K562 (cell line): ENCODE results near the gene EPDR1. TPM values are rescaled to one million over a fixed set of nuclear protein-coding genes. Genes with fewer than 3 reads are reported as not detected.

Experiments used
- ATAC-seq: fragments of 200-7000 bp; cut with Tn5 transposase; 3 replicates; pipeline ENCODE4 v1.9.1; 2020; ENCODE audit warnings: moderate library complexity
- BruUV-seq: library from RNA; stranded (reverse); fragments of 400-500 nt; replicated peaks from 2 replicates; lab custom pipeline; 2021; lab: Mats Ljungman, UMichigan
- CTCF ChIA-PET: fragments of 300-600 bp; formaldehyde crosslinking; extraction: SDS; loops from one replicate; lab custom pipeline; 2021; ENCODE audit warnings: low intra/inter-chr PET ratio; lab: Yijun Ruan, JAX
- POLR2A ChIA-PET: fragments of 300-600, 350-650 bp; sonication (Branson Sonifier 250); formaldehyde crosslinking; extraction: SDS; loops from one replicate; lab custom pipeline; 2021; ENCODE audit warnings: antibody characterized with exemption, inconsistent platforms; lab: Yijun Ruan, JAX
- DNase-seq, 4 experiments: peaks; one replicate each; pipeline versions ENCODE4 v3.0.0 to v3.0.0-alpha.2; 2011 to 2018; ENCODE audit warnings: low spot score in 3 of 4, mixed read lengths in 3 of 4; ENCODE audit errors: extremely low read depth in 1 of 4
- FAIRE-seq: peaks from 2 replicates; lab custom pipeline; 2011; peaks lifted over from hg19 to GRCh38; lab: Jason Lieb, UNC
- H2AFZ ChIP-seq: 2 replicates; pipeline ENCODE4 v1.6.0; 2011; ENCODE audit warnings: low read depth, low read length, control low read depth, inconsistent platforms
- H3K27ac ChIP-seq: fragments of 200-600 bp; 3 replicates; pipeline ENCODE4 v1.8.0; 2011; ENCODE audit warnings: low read depth, mild to moderate bottlenecking, control low read depth, inconsistent platforms, low read length, moderate library complexity, mixed read lengths; ENCODE audit errors: extremely low read depth
- H3K27me3 ChIP-seq, 2 experiments: fragments of 300-600 bp in 1 of 2; 2 replicates in 1 of 2; 3 replicates in 1 of 2; pipeline versions ENCODE4 v1.6.0 to v1.8.0; 2011; ENCODE audit warnings: inconsistent platforms in 2 of 2, low read length in 2 of 2, mild to moderate bottlenecking in 1 of 2, mixed read lengths in 1 of 2, moderate library complexity in 1 of 2; ENCODE audit not compliant: control insufficient read depth in 2 of 2, insufficient read depth in 2 of 2
- H3K36me3 ChIP-seq: fragments of 300-600 bp; 3 replicates; pipeline ENCODE4 v1.8.0; 2011; ENCODE audit warnings: mild to moderate bottlenecking, low read length, inconsistent platforms; ENCODE audit not compliant: control insufficient read depth, insufficient read depth
- H3K4me1 ChIP-seq, 2 experiments: fragments of 200-600 bp in 1 of 2; replicated peaks in 1 of 2; 2 replicates in 1 of 2; 3 replicates in 1 of 2; pipeline versions ENCODE4 v1.5.1 to v1.8.0; 2011; ENCODE audit warnings: inconsistent platforms in 2 of 2, low read length in 2 of 2, mild to moderate bottlenecking in 1 of 2, mixed read lengths in 1 of 2, moderate library complexity in 1 of 2; ENCODE audit not compliant: control insufficient read depth in 2 of 2, insufficient read depth in 2 of 2
- H3K4me2 ChIP-seq: 2 replicates; pipeline ENCODE4 v1.6.1; 2011; ENCODE audit warnings: low read length, control low read depth, inconsistent platforms, mixed read lengths; ENCODE audit not compliant: insufficient read depth
- H3K4me3 ChIP-seq: fragments of 200-600 bp; sonication (generic), shearing (Covaris generic); 2 replicates; pipeline ENCODE4 v1.5.1; 2016; ENCODE audit warnings: control low read depth, inconsistent platforms
- H3K79me2 ChIP-seq: fragments of 200-600 bp; 3 replicates; pipeline ENCODE4 v1.8.0; 2011; ENCODE audit warnings: low read length, inconsistent platforms; ENCODE audit not compliant: control insufficient read depth, insufficient read depth
- H3K9ac ChIP-seq, 2 experiments: 2 replicates each; pipeline versions ENCODE4 v1.6.0 to v1.6.1; 2011; ENCODE audit warnings: low read depth in 2 of 2, low read length in 2 of 2, control low read depth in 1 of 2, inconsistent platforms in 1 of 2, mild to moderate bottlenecking in 1 of 2, mixed read lengths in 1 of 2; ENCODE audit not compliant: insufficient read depth in 1 of 2
- H3K9me1 ChIP-seq: one replicate; pipeline ENCODE4 v1.6.0; 2011; ENCODE audit warnings: inconsistent platforms, mild to moderate bottlenecking, low read length, moderate library complexity; ENCODE audit not compliant: control insufficient read depth, insufficient read depth
- H3K9me3 ChIP-seq: replicated peaks from 2 replicates; pipeline ENCODE4 v1.5.1; 2011; ENCODE audit warnings: low read depth, low read length, inconsistent platforms; ENCODE audit not compliant: control insufficient read depth, insufficient read depth
- H4K20me1 ChIP-seq: replicated peaks from 2 replicates; pipeline ENCODE4 v1.6.1; 2011; ENCODE audit warnings: low read length, inconsistent platforms, mixed read lengths; ENCODE audit not compliant: control insufficient read depth, insufficient read depth
- ATF4 ChIP-seq: fragments of 450-650 bp; formaldehyde crosslinking; IDR thresholded peaks from 2 replicates; pipeline ENCODE4 v1.4.0; 2022; ENCODE audit warnings: mild to moderate bottlenecking, moderate library complexity
- EZH2 ChIP-seq: IDR thresholded peaks from 2 replicates; pipeline ENCODE4 v1.6.1; 2012; ENCODE audit warnings: low read depth, mild to moderate bottlenecking, inconsistent platforms, low read length, borderline replicate concordance
- GATAD2A ChIP-seq: fragments of 450-650 bp; IDR thresholded peaks from 2 replicates; pipeline ENCODE4 v1.6.1; 2017
- HINFP ChIP-seq: fragments of 450-650 bp; conservative IDR thresholded peaks from 2 replicates; pipeline ENCODE4 v1.6.1; 2016; ENCODE audit warnings: missing genetic modification characterization, low read depth, mild to moderate bottlenecking, control low read depth, missing compliant biosample characterization
- HNRNPK ChIP-seq: fragments of 200-400 bp; formaldehyde crosslinking; IDR thresholded peaks from one replicate; pipeline ENCODE4 v1.6.1; 2018; ENCODE audit warnings: mild to moderate bottlenecking, low read depth, low read length; ENCODE audit not compliant: poor library complexity, severe bottlenecking
- KAT8 ChIP-seq: fragments of 450-650 bp; IDR thresholded peaks from 2 replicates; pipeline ENCODE4 v1.6.1; 2016; ENCODE audit warnings: low read depth, mild to moderate bottlenecking
- LEF1 ChIP-seq: fragments of 450-650 bp; IDR thresholded peaks from 2 replicates; pipeline ENCODE4 v1.6.1; 2016; ENCODE audit warnings: mild to moderate bottlenecking
- MBD2 ChIP-seq: sonication (generic); IDR thresholded peaks from 2 replicates; pipeline ENCODE4 v1.6.1; 2016; ENCODE audit warnings: low read depth, borderline replicate concordance
- MTA2 ChIP-seq: fragments of 450-650 bp; IDR thresholded peaks from 2 replicates; pipeline ENCODE4 v1.6.1; 2016; ENCODE audit warnings: low read depth
- PRMT5 ChIP-seq: sonication (generic); formaldehyde crosslinking; IDR thresholded peaks from 2 replicates; pipeline ENCODE4 v1.5.0; 2020; ENCODE audit warnings: missing genetic modification reagents
- RAD51 ChIP-seq: fragments of 450-650 bp; IDR thresholded peaks from 2 replicates; pipeline ENCODE4 v1.7.1; 2016; ENCODE audit warnings: low read depth, mild to moderate bottlenecking, borderline replicate concordance
- SFPQ ChIP-seq: fragments of 200-400 bp; formaldehyde crosslinking; IDR thresholded peaks from 2 replicates; pipeline ENCODE4 v1.6.1; 2017; ENCODE audit warnings: mild to moderate bottlenecking, low read depth, low read length, moderate library complexity
- TCF7 ChIP-seq: sonication (generic); IDR thresholded peaks from 2 replicates; pipeline ENCODE4 v1.6.1; 2016; ENCODE audit warnings: antibody characterized with exemption, borderline replicate concordance
- ZNF232 ChIP-seq: sonication (generic); formaldehyde crosslinking; IDR thresholded peaks from 2 replicates; pipeline ENCODE4 v1.8.0; 2022; ENCODE audit warnings: mild to moderate bottlenecking, missing genetic modification reagents
- WGBS: fragments of 100-300 bp; shearing (Covaris generic); methylation state at CpG from one replicate; pipeline ENCODE4 v1.1.6; 2016; ENCODE audit warnings: low coverage, mixed read lengths; ENCODE audit not compliant: insufficient coverage; ENCODE audit errors: missing lambda C conversion rate; 5-methylcytosine and 5-hydroxymethylcytosine counted together
- in situ Hi-C: fragments of 300-500 bp; cut with MboI; formaldehyde crosslinking; loops from 4 replicates; pipeline ENCODE4 v1.15.0; 2018; ENCODE audit warnings: inconsistent platforms, mixed read lengths
- intact Hi-C: fragments of 100-400 bp; cut with micrococcal nuclease; formaldehyde crosslinking; loops from 2 replicates; pipeline ENCODE4 v1.14.2; 2022
- polyA plus RNA-seq, 8 experiments: library from polyadenylated mRNA; depleted of rRNA in 4 of 8; stranded (reverse) in 5 of 8; unstranded in 3 of 8; fragments of >200 nt; fragmentation: Nextera tagmentation in 2 of 8; fragmentation: Illumina TruSeq in 1 of 8; extraction: Ambion mirVana in 2 of 8; extraction: Trizol in 1 of 8; gene quantifications; 2 replicates each; pipeline versions ENCODE4 v1.2.1 to v1.2.3, GENCODE V29; 2011 to 2014; ENCODE audit warnings: inconsistent platforms in 1 of 8, missing spikeins in 1 of 8
- total RNA-seq, 7 experiments: library from RNA; depleted of rRNA in 6 of 7; stranded (reverse); fragments of >200 nt in 6 of 7; fragmentation: Illumina TruSeq in 2 of 7; extraction: Trizol in 2 of 7; gene quantifications; 2 replicates each; pipeline versions ENCODE4 v1.2.1 to v1.2.3, GENCODE V29; 2011 to 2021; ENCODE audit warnings: low replicate concordance in 1 of 7

The EPDR1 gene
- total and polyA plus RNA-seq, 9 of the 15 experiments (the other 6 are each of a cell fraction or from before 2014, with no cell fraction given): 0.01 to 0.11 TPM; not detected in 7

GRCh38 chr7:37990337-37990736 is 69.9 kb downstream of the EPDR1 start:
- POLR2A ChIA-PET: no interaction called here
- Histone ChIP-seq H4K20me1 (no peaks in the 10 kb centered on the region), H3K9ac (no peak overlapping the region), H3K4me1 (no peaks in the 10 kb centered on the region; a peak in 2 of 5 replicates), H3K4me2 (no peak overlapping the region), H3K27me3 (no peaks in the 10 kb centered on the region), H2AFZ (peak overlapping the region; percentile 44), H3K9me1 (no peaks in the 10 kb centered on the region), H3K4me3 (no peak overlapping the region), H3K27ac (no peak overlapping the region), H3K36me3 (no peaks in the 10 kb centered on the region), H3K79me2 (no peaks in the 10 kb centered on the region), H3K9me3 (no peaks in the 10 kb centered on the region)
- WGBS: 14% methylated on average over 3 of the region's 3 CpGs
- BruUV-seq: no TSS peak
- TF ChIP-seq PRMT5 (CRISPR knock-in tag) (no peak), HNRNPK (no peak), TCF7 (no peak), MBD2 (no peak), EZH2 (no peak), ATF4 (no peak)
- DNase-seq: no peak
- CTCF ChIA-PET: no interaction called here
- intact Hi-C loops: no loop called here
- in situ Hi-C loops: no loop called here
- ATAC-seq: no peak
- FAIRE-seq: no peak

- Histone ChIP-seq H3K79me2 (no peaks in the 10 kb centered on the region), H3K4me1 (no peaks in the 10 kb centered on the region; a peak in 2 of 5 replicates), H3K27ac (no peak overlapping the region), H3K4me3 (no peak overlapping the region), H3K27me3 (no peaks in the 10 kb centered on the region), H2AFZ (no peak overlapping the region), H3K9me3 (no peaks in the 10 kb centered on the region), H3K9me1 (no peaks in the 10 kb centered on the region), H3K4me2 (no peak overlapping the region), H4K20me1 (no peaks in the 10 kb centered on the region), H3K36me3 (no peaks in the 10 kb centered on the region), H3K9ac (no peak overlapping the region)
- ChIA-PET POLR2A (no interaction called here), CTCF (no interaction called here)
- no peak for DNase-seq
- WGBS: 8% methylated on average over 2 of the region's 2 CpGs
- intact Hi-C loops (no loop called here), in situ Hi-C loops (no loop called here)
- no peak for ATAC-seq
- no TSS peak for BruUV-seq
- no peak for FAIRE-seq
- TF ChIP-seq MTA2: no peak
- no peak for TF ChIP-seq GATAD2A
- no peak for TF ChIP-seq ZNF232 (CRISPR knock-in tag)
- TF ChIP-seq SFPQ: no peak
- no peak for TF ChIP-seq RAD51
- no peak for TF ChIP-seq KAT8
- no peak for TF ChIP-seq LEF1
- no peak for TF ChIP-seq HINFP (tag)
These were observed 72.6 kb downstream of the EPDR1 start for GRCh38 chr7:37993060-37993501.
